GM12873 (cell line): ENCODE data around the gene MAS1.

Experiments
- CTCF ChIP-seq: IDR thresholded peaks from 2 replicates; pipeline ENCODE4 v1.5.1; 2012; ENCODE audit warnings: low read depth, mild to moderate bottlenecking, moderate library complexity, low read length, control low read depth; ENCODE audit not compliant: insufficient read depth; ENCODE audit errors: missing control alignments

The MAS1 gene

GRCh38 chr6:159897603-159898002 is 6.8 kb downstream of the MAS1 start:
- TF ChIP-seq CTCF, result no peak

- TF ChIP-seq CTCF, result no peak
Observed at GRCh38 chr6:159898519-159898918, 7.7 kb downstream of the MAS1 start.

- no peak for TF ChIP-seq CTCF
Observed at GRCh38 chr6:159899994-159900745, 9.4 kb downstream of the MAS1 start.

- no peak for TF ChIP-seq CTCF
Observed at GRCh38 chr6:159902620-159903019, 11.8 kb downstream of the MAS1 start.

- no peak for TF ChIP-seq CTCF
Observed at GRCh38 chr6:159904497-159904911, 13.7 kb downstream of the MAS1 start.

GRCh38 chr6:159906400-159906799 is 15.6 kb downstream of the MAS1 start:
- TF ChIP-seq CTCF, result no peak

- TF ChIP-seq CTCF, result no peak
Observed at GRCh38 chr6:159908535-159908934, 17.7 kb downstream of the MAS1 start.
